Ishikawa (cell line): ENCODE data around the gene FAIM2.

Source experiments
- CREB1 ChIP-seq: IDR thresholded peaks from 2 replicates; pipeline ENCODE4 v1.6.1; 2012; ENCODE audit warnings: low read depth
- EGR1 ChIP-seq: IDR thresholded peaks from 2 replicates; pipeline ENCODE4 v1.6.1; 2012
- EP300 ChIP-seq: IDR thresholded peaks from 2 replicates; pipeline ENCODE4 v1.6.1; 2012; ENCODE audit warnings: borderline replicate concordance
- FOXM1 ChIP-seq: IDR thresholded peaks from 2 replicates; pipeline ENCODE4 v1.6.1; 2012; ENCODE audit warnings: low read depth, borderline replicate concordance
- NFIC ChIP-seq: IDR thresholded peaks from 2 replicates; pipeline ENCODE4 v1.6.1; 2012
- RAD21 ChIP-seq: IDR thresholded peaks from 2 replicates; pipeline ENCODE4 v1.6.1; 2012; ENCODE audit warnings: low read depth
- TAF1 ChIP-seq: IDR thresholded peaks from 2 replicates; pipeline ENCODE4 v1.6.1; 2012; ENCODE audit warnings: low read depth, mild to moderate bottlenecking
- TEAD4 ChIP-seq: IDR thresholded peaks from 2 replicates; pipeline ENCODE4 v1.6.1; 2012
- YY1 ChIP-seq: IDR thresholded peaks from 2 replicates; pipeline ENCODE4 v1.6.1; 2012; ENCODE audit warnings: low read depth
- TF ChIP-seq, protein P1 (sequence below): IDR thresholded peaks from 2 replicates; pipeline ENCODE4 v1.6.1; 2012
- TF ChIP-seq, protein P2 (sequence below): IDR thresholded peaks from 2 replicates; pipeline ENCODE4 v1.6.1; 2012; ENCODE audit warnings: low read depth, mild to moderate bottlenecking
- TF ChIP-seq, protein P3 (sequence below): IDR thresholded peaks from 2 replicates; pipeline ENCODE4 v1.6.1; 2012

DNA sequence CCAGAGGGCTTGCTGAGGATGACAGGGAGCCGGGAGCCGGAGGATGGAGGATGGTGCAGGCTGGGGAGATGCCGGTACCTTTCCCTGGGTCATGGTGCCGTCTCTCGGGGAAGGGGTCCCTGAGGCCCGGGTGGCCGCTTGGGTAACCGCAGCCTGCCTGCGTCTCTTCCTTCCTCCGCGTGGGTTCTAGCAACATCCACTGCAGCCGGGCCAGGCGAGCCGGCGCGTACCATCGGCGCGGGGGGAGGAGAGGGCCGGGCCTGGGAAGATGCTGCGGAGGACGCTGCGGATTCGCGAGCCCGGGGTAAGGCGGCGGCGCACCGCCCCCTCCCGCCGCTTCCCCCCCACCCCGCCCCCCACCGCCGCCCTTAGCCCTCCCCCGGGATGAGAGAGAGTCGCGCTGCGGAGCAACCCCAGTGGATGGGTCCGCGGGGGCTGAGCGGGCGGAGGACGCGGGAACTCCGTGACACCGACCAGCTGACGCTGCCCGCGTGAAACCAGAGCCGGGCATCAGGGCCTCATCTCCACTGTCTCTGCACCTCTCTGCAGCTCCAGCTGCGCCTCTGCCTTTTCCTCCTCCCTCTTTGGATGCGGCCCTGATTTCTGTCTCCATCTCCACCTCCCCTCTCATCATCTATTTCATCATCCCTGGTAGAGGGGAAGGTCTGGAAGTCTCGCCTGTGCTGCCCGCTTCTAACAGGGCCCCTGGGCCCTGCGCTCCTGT lies at the start of gene FAIM2:
- no peak for TF ChIP-seq RAD21
- no peak for TF ChIP-seq TAF1
- TF ChIP-seq, protein P1, sequence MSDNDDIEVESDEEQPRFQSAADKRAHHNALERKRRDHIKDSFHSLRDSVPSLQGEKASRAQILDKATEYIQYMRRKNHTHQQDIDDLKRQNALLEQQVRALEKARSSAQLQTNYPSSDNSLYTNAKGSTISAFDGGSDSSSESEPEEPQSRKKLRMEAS, result no peak
- TF ChIP-seq EP300, result no peak
- TF ChIP-seq, protein P2, sequence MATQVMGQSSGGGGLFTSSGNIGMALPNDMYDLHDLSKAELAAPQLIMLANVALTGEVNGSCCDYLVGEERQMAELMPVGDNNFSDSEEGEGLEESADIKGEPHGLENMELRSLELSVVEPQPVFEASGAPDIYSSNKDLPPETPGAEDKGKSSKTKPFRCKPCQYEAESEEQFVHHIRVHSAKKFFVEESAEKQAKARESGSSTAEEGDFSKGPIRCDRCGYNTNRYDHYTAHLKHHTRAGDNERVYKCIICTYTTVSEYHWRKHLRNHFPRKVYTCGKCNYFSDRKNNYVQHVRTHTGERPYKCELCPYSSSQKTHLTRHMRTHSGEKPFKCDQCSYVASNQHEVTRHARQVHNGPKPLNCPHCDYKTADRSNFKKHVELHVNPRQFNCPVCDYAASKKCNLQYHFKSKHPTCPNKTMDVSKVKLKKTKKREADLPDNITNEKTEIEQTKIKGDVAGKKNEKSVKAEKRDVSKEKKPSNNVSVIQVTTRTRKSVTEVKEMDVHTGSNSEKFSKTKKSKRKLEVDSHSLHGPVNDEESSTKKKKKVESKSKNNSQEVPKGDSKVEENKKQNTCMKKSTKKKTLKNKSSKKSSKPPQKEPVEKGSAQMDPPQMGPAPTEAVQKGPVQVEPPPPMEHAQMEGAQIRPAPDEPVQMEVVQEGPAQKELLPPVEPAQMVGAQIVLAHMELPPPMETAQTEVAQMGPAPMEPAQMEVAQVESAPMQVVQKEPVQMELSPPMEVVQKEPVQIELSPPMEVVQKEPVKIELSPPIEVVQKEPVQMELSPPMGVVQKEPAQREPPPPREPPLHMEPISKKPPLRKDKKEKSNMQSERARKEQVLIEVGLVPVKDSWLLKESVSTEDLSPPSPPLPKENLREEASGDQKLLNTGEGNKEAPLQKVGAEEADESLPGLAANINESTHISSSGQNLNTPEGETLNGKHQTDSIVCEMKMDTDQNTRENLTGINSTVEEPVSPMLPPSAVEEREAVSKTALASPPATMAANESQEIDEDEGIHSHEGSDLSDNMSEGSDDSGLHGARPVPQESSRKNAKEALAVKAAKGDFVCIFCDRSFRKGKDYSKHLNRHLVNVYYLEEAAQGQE, result no peak
- no peak for TF ChIP-seq NFIC
- no peak for TF ChIP-seq FOXM1
- no peak for TF ChIP-seq TEAD4
- no peak for TF ChIP-seq CREB1
- TF ChIP-seq YY1, result no peak
- no peak for TF ChIP-seq EGR1
- TF ChIP-seq, protein P3, sequence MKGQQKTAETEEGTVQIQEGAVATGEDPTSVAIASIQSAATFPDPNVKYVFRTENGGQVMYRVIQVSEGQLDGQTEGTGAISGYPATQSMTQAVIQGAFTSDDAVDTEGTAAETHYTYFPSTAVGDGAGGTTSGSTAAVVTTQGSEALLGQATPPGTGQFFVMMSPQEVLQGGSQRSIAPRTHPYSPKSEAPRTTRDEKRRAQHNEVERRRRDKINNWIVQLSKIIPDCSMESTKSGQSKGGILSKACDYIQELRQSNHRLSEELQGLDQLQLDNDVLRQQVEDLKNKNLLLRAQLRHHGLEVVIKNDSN, result no peak
